Nephron progenitor cell (in vitro differentiated cells): ENCODE measurements around the gene TRMT5.

Experiments used
- DNase-seq: peaks from one replicate; pipeline ENCODE4 v3.0.0; 2021
- H3K27ac Mint-ChIP-seq: 2 replicates; pipeline ENCODE4 v1.8.0; 2021; ENCODE audit warnings: mild to moderate bottlenecking, moderate library complexity, mixed read lengths
- H3K27me3 Mint-ChIP-seq: 2 replicates; pipeline ENCODE4 v1.8.0; 2021; ENCODE audit warnings: mild to moderate bottlenecking, low read depth, mixed read lengths; ENCODE audit not compliant: poor library complexity
- H3K36me3 Mint-ChIP-seq: 2 replicates; pipeline ENCODE4 v1.8.0; 2021; ENCODE audit warnings: low read depth, mixed read lengths
- H3K4me1 Mint-ChIP-seq: 2 replicates; pipeline ENCODE4 v1.8.0; 2021; ENCODE audit warnings: mixed read lengths
- H3K4me3 Mint-ChIP-seq: 2 replicates; pipeline ENCODE4 v1.8.0; 2021; ENCODE audit warnings: mild to moderate bottlenecking, moderate library complexity, mixed read lengths
- H3K9me3 Mint-ChIP-seq: 2 replicates; pipeline ENCODE4 v1.8.0; 2021; ENCODE audit warnings: mild to moderate bottlenecking, moderate library complexity, mixed read lengths
- CTCF ChIP-seq: fragments of 200-600 bp; sonication (generic); IDR thresholded peaks from 2 replicates; pipeline ENCODE4 v1.5.0; 2021; ENCODE audit warnings: antibody characterized with exemption

Gene TRMT5

DNA sequence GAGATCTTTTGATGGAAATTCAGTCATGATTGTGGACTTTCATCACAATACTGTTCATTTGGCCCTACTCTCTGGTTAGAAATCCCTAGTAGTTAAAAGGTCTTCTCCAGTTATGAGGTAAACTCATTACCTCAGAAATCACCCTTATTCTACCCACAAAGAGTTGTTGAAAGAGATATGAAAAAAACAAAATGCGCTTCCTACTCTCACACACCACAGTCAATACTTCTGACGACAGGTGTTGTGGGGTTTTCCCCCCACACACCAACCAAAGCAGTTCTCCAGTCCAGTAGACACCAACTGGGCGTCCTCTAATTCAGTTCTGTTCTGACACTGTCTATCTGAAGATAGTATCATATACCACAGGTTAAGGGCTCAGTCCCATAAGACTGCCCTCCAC, 54.9 kb downstream of the TRMT5 start:
- no peak overlapping the region for H3K4me3 Mint-ChIP-seq
- peaks cover 20% of the 10 kb centered on the region for H3K4me1 Mint-ChIP-seq

DNA sequence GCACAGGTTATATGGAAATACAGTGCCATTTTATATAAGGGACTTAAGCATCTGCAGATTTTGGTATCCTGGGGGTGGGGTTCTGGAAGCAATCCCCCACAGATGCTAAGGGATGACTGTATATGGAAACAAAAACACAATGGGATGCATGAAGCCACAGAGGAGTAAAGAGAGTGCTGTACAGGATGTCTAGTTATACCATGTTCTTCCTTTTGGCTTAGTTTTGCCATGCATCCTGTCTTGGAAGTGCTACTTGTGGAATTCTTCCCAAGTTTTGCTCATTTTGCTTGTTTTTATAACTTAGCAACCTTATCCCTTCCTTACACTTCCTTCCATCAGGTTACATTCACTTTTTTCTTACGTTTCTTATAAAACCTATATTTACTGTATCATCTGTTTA, 55.6 kb downstream of the TRMT5 start:
- no peak for TF ChIP-seq CTCF
- no peaks in the 10 kb centered on the region for H3K9me3 Mint-ChIP-seq
- H3K36me3 Mint-ChIP-seq = peaks cover 21% of the 10 kb centered on the region
- no peaks in the 10 kb centered on the region for H3K27me3 Mint-ChIP-seq
- H3K27ac Mint-ChIP-seq = no peak overlapping the region
- H3K4me3 Mint-ChIP-seq = no peak overlapping the region
- peaks cover 13% of the 10 kb centered on the region for H3K4me1 Mint-ChIP-seq
- no peak for DNase-seq

More for the DNA sequence above, 54.9 kb downstream of the TRMT5 start:
- peaks cover 21% of the 10 kb centered on the region for H3K36me3 Mint-ChIP-seq
- TF ChIP-seq CTCF = no peak
- no peaks in the 10 kb centered on the region for H3K27me3 Mint-ChIP-seq
- peak overlapping the region; percentile 6 for H3K27ac Mint-ChIP-seq
- no peaks in the 10 kb centered on the region for H3K9me3 Mint-ChIP-seq
- no peak for DNase-seq

GRCh38 chr14:60922050-60922449, 58.8 kb downstream of the TRMT5 start:
- no peak for DNase-seq
- Mint-ChIP-seq H3K4me1 (no peaks in the 10 kb centered on the region), H3K4me3 (no peak overlapping the region), H3K9me3 (no peaks in the 10 kb centered on the region), H3K36me3 (peaks cover 37% of the 10 kb centered on the region), H3K27ac (peak overlapping the region; percentile 88), H3K27me3 (no peaks in the 10 kb centered on the region)
- TF ChIP-seq CTCF = no peak
